GM19238 (cell line): Measurements from ENCODE around the gene ZAR1L.
A peak's percentile ranks its signal among the peaks of the same experiment; 100 is the strongest.
"Not testable (repeated sequence)": the region's sequence is repeated elsewhere in the genome, so short reads cannot be mapped to it uniquely, and the experiment has no call there.

Source experiments
- DNase-seq: peaks from one replicate; pipeline ENCODE4 v3.0.0; 2011; ENCODE audit warnings: low spot score; ENCODE audit not compliant: insufficient read length

ZAR1L gene

GRCh38 chr13:32315238-32316027 is at the start of gene ZAR1L, which contains the start of gene BRCA2:
Gene ZAR1L, minus strand, starts transcription at chr13:32315363. Its CDS starts 3,438 bp downstream, at chr13:32311925.
Gene BRCA2, plus strand, starts transcription at chr13:32315508. Its CDS starts 953 bp downstream, at chr13:32316461.
- peak; percentile 71 for DNase-seq

- DNase-seq: no peak
Observed at GRCh38 chr13:32362574-32362973, 47.4 kb upstream of the ZAR1L start.

- not testable (repeated sequence) for DNase-seq
Observed at GRCh38 chr13:32355935-32356334, 40.8 kb upstream of the ZAR1L start.

GRCh38 chr13:32354040-32354439 is 38.9 kb upstream of the ZAR1L start:
- DNase-seq: no peak

GRCh38 chr13:32350839-32351441 is 35.8 kb upstream of the ZAR1L start:
- DNase-seq: not testable (repeated sequence)

GRCh38 chr13:32347651-32348050 is 32.5 kb upstream of the ZAR1L start:
- DNase-seq: no peak

GRCh38 chr13:32340914-32341313 is 25.8 kb upstream of the ZAR1L start:
- no peak for DNase-seq

GRCh38 chr13:32334671-32335070 is 19.5 kb upstream of the ZAR1L start:
- no peak for DNase-seq

GRCh38 chr13:32330441-32330840 is 15.3 kb upstream of the ZAR1L start:
- no peak for DNase-seq

GRCh38 chr13:32323912-32324311 is 8.7 kb upstream of the ZAR1L start:
- no peak for DNase-seq

- DNase-seq: no peak
Observed at GRCh38 chr13:32320528-32320927, 5.4 kb upstream of the ZAR1L start.

GRCh38 chr13:32317716-32318465 is 2.7 kb upstream of the ZAR1L start:
- no peak for DNase-seq

GRCh38 chr13:32316501-32316900 is 1.3 kb upstream of the ZAR1L start:
- no peak for DNase-seq

GRCh38 chr13:32316028-32316339 is 821 bp upstream of the ZAR1L start:
- DNase-seq: peak; percentile 30

GRCh38 chr13:32314271-32315237 is 609 bp downstream of the ZAR1L start:
- DNase-seq: no peak

- no peak for DNase-seq
Observed at GRCh38 chr13:32311188-32311897, 3.8 kb downstream of the ZAR1L start.

GRCh38 chr13:32310134-32310706 is 4.9 kb downstream of the ZAR1L start:
- no peak for DNase-seq

GRCh38 chr13:32309312-32310133 is 5.6 kb downstream of the ZAR1L start:
- no peak for DNase-seq

GRCh38 chr13:32305646-32306045 is 9.5 kb downstream of the ZAR1L start:
- DNase-seq: no peak
